ENCODE results near the gene SAMD8.
"Not testable (repeated sequence)": the region's sequence is repeated elsewhere in the genome, so short reads cannot be mapped to it uniquely, and the experiment has no call there.

SAMD8 gene

DNA sequence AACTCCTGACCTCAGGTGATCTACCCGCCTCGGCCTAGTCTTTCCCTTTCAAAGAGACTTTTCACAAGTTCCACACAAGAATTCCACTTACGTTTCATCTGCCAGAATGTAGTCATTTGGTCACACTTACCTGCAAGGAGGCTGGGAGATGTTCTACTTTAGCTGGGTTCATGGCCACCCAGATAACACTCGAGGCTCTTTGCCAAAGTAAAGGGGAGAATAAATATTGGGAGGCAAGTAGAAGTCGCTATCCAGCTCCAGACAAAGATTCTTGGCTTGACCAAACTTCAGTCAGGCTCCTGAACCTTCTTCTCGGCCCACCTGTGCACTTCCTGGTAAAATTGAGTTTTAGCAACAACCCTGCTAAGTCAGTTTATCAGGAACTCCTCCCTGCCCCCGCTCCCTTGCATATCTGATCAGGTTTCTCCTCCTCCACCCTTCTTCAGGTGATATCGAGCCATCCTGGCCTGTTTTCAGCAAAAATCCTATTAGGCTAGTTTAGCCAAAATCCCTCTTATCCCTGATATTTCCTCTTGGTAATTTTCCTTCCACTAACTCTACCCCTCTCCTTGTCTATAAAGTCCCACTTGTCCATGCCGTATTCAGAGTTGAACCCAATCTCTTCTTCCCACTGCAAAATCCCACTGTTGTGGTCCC, 25.1 kb upstream of the SAMD8 start:
- DNase-seq (ENCODE audit: low read depth in 2 of 2) = no peak

DNA sequence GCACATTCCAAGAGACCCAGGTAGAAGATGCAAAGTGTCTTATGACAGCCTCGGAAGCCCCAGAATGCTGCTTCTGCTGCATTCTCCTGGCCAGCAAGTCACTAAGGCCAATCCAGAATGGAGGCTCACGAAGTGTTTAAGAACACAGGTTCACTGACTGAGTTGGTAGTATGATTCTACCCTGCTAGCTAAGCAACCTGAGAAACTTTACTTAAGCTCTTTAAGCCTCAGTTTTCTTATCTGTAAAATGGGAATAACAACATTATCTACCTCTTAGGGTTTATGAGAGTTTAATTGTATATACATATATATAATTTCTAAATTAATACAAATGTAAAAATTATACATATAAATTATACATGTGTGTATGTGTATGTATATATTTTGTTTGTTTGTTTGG, 22.8 kb upstream of the SAMD8 start:
- no peak for DNase-seq (ENCODE audit: low read depth in 2 of 2)

DNA sequence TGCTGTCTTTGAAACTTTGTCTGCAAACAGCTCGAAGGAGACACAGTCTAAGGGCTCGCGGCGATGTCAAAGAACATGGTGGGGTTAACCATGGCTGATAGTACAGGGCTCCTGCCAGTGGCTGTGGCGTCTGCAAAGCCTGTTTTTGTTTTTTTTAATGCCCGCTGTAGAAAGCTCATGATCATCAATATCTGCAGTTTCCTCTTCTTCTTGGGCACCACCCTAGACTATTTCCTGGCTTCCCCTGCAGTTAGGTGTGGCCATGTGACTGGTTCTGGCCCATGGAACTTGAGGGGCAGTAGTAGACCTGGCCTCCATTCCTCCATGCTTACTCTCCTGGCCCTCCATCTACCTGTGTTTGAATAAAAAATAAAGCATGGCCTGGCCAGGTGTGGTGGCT, 21.8 kb upstream of the SAMD8 start:
- no peak for DNase-seq (ENCODE audit: low read depth in 2 of 2)

DNA sequence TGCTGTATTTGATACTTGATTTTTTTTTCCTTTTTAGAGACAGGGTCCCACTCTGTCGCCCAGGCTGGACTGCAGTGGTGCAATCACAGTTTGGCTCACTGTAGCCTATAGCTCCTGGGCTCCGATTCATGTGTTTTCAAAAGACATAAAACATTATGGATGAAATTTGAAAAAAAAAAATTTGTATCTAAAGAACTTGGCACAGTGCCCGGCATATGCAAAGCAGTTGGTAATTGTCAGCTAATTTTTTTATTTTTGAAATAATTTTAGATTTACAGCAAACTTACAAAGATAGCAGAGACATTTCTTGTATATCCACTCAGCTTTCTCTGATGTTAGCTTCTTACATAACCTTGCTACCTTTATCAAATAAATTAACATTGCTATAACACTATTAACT, 20.3 kb upstream of the SAMD8 start:
- DNase-seq (ENCODE audit: low read depth in 2 of 2) = no peak

DNA sequence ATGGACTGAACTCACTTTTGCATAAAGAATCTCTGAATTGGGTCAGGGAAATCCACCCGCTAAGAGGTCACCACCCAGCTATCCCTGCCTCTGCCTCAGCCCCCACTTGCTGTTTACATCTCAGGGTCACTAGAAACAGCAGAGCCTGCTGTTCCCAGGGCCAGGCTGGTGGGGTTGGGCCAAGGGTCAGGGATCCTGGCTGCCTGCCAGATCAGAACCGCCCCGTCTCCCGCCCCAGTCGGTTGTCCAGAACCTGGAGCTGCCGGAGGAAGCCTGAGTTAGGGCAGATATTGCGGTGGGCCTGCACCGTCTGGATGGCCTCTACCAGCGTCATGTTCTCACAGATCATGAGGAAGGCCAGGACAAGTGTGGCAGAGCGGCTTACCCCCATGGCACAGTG, 17.0 kb upstream of the SAMD8 start:
- no peak for DNase-seq (ENCODE audit: low read depth in 2 of 2)

DNA sequence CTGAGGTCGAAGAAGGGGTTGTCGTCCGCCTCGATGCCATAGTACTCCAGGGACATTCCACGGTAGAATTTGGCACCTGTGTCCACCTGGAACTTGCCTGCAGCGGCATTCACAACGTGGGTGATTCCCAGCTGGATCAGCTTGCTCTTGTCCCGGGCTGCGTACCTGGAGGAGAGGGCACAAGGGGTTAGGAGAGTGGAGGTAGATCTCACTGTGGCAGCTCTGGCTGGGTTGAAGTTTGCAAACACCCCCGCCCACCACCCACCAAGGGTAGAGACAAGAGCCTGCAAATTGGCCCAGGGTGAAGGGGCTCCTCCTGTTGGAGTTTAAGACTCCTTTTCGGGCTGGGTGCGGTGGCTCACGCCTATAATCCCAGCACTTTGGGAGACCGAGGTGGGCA, 15.8 kb upstream of the SAMD8 start:
- no peak for DNase-seq (ENCODE audit: low read depth in 2 of 2)

DNA sequence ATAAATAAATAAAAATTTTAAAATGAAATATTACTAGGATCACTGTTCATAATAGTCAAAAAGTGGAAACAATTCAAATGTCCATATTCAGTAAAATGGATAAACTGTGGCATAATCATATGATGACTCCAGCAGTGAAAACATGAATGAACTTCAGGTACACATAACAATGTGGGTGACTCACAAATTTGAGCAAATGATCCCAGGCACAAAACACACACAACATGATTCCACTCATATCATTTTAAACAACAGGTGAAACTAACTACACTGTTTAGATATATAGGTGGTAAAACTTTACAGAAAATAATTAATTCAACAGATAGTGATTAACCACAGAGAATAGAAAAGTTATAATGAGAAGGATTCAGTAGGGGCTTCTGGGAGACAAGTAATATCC, 14.7 kb upstream of the SAMD8 start:
- DNase-seq (ENCODE audit: low read depth in 2 of 2) = no peak

DNA sequence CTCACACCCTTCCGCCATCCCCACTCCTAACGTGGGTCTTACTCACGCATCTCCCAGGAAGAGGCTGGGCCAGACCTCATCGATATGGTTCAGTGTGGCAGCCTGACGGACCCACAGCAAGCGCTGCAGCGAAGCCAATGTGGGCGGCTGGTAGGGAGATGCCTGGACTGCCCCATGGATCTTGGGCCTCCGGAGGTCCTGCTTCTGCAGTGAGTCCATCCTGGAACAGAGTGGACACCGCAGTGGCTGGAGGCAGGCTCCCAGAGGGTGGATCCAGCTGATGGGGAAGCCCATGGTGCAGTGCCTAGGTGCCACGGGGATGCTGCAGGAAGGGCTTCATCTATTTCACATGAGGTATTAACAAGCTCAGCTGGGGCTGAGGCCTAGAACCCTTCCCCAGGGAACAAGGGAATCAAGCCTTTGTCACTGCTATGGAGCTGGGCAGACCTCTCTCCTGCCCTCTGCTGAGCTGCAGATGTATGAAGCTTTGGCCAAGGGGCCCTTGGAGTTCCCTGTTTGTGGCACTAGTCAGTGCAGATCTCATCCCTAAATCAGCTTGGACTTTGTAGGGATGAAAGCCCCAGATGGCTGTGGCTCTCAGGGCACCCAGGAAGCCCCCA, 13.7 kb upstream of the SAMD8 start:
- DNase-seq (ENCODE audit: low read depth in 2 of 2) = no peak

DNA sequence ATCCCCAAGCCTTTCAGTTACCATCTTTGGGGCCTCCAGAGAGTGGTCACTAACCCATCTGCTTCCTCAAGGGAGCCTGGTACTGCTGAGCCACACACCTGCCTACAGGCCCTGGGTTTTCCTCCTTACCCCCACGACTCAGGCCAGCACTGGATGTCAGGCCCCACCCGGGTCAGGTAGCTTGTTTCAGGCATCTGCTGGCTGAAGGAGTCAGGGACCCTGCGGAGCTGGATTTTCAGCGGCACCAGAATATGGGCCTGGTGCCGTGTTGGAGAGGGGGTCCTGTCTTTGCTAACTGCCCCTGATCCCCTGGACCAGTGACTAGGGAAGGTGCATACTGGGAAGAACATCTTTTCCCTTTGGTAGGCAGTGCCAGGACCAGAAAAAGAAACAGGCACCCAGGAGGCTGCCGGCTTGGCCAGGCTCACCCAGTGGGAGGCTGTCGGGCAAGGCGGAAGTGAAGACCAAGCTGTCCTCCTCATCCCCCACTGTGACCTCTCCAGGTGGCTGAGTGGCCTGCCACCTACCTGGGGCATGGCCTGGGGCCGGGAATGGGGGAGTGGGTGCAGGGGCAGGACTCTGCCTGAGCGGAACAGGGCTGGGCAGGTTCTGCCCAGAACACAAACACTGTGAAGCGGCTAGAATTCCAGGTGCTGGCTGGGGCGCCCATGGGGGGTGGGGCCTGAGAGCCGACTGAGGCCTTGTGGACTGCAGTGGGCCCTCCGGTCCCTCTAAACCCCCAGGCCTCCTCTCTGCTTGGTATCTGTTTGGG, 12.4 kb upstream of the SAMD8 start:
- DNase-seq (ENCODE audit: low read depth in 2 of 2) = no peak

DNA sequence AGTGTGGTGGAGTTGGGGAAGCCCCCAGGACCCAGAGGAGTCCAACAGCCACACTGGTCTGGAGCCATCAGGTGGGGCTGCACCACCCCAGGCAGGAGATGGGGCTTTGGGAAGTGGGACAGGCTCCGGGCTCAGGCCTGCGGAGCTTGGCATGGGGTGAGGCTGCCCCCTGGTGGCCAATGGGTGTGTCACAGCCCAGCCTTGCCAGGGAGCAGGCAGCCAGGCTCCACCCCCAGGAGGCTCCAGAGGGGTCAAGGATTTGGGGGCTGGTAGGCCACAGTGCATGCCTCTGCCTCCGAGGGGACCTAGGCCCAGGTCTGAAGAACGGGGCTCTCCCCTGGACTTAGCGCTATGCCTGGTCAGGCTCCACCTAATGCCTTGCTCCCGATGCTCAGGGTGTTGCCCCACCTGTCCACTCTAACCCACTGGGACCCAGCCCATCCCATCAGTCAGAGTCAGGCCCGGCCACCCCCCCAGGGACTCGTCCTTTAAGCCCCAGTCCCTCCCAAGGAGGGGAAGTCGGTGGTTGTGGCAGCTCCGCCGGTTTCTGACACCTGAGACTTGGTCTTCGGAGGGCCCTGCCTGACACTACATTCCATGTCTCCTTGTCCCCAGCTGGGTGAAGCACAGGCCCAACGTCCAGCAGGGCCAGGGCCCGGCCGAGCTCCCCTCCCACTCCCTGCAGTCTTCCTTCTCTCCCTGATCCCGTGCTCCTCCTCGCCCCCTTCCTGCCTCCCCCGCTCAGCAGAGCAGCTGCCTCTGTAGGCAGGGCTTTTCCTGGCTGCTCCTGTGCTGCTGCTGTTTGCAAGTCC, 11.3 kb upstream of the SAMD8 start:
- no peak for DNase-seq (ENCODE audit: low read depth in 2 of 2)

DNA sequence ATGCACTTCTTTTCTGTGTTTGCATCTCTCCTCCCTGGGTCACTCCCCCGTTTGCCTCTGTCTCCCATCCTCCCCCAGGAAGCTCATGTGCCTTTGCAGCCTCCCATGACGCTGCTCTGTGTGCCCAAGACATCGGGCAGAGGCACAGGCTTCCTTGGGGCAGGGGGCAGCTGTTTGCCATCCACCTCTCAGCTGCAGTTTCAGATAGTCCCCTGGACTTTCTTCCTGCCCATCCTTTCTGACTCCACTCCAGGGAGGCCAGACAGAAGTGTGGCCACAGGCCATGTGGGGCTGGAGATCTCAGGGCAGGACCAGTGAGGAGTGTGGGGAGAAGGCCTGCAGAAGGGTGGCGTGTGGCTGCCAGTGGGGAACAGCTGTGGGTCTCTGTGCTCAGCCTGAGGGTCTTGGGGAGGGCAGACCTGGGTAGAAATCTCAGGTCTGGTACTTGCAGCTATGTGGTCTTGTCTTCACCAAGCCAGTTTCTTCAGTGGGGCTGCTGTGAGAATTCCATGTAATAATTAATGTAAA, 10.6 kb upstream of the SAMD8 start:
- no peak for DNase-seq (ENCODE audit: low read depth in 2 of 2)

DNA sequence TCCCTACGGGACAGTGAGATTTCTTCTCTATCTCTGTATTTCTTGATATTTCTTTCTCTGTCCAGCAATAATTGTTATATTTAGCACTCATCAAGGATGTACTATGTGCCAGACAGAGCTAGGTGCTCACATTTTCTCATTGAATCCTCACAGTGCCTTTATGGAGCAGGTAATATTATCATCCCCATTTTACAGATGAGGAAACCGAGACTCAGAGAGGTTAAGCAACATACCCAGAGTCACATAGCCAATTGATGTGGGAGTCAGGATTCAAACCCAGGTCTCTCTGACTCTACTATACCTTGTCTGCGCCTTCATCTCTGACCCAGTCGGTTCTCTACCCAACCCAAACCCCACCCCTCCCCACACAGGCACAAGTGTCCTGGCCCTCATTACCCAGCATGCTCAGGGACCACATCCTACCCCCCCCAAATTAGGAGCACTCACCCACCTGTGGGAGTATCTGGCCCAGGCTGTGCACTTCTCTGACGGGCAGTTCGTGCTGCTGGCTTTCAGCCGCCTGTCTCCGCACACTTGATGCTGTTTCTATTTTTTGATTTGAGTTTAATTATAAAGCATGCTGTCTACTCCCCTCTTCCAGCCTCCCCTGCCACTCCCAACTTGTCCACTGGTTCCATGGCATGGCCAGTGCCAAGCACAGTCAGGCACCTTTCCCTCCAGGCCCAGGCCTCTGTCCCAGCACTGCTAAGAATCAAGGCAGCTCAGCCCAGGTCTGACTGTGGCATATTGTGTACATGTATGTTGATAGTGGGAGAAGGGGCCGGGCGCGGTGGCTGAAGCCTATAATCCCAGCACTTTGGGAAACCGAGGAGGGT, 9.8 kb upstream of the SAMD8 start:
- DNase-seq (ENCODE audit: low read depth in 2 of 2) = no peak

DNA sequence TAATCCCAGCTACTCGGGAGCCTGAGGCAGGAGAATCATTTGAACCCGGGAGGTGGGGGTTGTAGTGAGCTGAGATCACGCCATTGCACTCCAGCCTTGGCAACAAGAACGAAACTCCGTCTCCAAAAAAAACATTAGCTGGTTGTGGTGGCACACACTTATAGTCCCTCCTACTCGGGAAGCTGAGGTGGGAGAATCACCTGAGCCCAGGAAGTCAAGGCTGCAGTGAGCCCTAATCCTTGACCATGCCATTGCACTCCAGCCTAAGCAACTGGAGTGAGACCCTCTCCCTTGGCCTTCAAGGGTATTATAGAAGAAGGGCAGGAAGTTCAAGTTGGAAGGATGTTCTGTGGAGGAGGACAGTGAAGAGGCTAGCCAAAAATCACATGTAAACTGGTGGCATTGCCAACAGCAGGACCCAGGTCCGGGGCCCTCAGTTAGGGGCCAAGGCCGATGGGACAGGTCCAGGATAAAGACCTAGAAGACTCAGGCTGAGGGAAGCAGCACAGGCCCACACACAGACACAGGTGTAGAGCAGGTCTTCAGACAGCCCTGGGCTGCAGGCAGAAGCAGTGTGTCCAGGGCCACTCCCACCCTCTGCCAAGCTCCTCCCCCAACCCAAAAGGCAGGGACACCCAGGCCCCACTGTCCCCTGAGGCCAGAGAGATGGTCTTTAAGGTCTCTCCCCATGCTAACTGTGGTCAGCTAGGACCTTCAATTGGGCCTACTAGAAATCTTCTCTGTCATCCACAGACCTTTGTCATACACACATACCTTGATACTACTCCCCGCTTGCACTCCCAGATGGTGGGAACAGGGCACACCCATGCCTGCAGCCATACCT, 8.4 kb upstream of the SAMD8 start:
- DNase-seq (ENCODE audit: low read depth in 2 of 2) = no peak

DNA sequence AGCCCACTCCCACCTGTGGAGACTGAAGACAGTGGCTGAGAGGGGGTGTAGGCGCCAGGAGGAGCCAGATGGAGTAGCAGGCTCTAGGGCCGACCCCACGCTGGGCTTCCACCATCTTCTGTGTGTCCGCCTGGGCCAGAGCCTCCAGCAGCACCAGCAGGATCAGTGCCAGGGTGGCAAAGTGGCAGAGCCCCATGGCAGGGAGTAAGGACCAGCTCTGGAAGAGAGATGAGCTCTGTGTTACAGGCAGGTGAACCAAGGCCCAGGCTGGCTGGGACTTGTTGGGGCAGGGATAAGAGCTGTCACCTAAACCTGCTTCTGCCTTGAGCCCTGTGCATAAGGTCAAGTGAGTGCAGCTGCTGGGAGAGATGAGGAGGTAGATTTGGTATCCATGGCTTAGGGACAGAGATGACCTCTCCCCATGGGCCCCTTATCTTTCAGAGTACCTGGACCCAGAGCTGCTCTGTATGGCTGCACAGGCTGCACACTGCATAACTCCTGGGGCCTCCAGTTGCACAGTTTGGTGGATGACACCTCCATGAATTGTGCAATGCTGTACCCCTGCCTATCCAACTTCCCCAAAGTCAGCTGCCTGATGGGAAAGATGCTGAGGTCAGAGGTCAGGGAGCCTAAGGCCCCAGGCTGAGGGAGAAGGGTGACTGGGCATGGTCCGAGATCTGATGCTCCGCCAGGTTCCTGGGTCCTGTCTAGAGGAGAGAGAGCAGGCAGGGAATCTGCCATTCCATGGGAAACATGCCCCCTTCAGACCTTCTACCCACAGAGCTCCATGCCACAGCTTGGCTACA, 7.4 kb upstream of the SAMD8 start:
- no peak for DNase-seq (ENCODE audit: low read depth in 2 of 2)

DNA sequence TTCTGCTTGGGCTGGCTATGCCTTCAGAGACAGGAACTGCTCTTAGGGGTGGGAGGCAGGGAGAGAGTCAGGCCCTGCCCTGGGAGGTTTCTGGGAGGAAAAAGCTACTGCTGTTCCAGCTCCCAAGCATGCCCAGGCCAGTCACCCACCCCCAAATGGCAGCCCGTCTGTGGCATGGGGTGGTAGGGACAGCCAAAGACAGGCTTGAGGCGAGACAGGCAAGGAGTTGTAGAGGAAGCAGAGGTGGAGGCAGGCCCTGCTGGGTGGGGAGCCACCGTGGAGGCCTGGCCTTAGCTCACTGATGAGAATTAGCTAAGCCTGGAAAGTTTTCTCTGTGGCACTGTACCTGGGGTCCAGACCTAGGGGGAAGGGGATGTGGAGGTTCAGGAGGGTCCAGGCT, 6.6 kb upstream of the SAMD8 start:
- DNase-seq (ENCODE audit: low read depth in 2 of 2) = no peak

DNA sequence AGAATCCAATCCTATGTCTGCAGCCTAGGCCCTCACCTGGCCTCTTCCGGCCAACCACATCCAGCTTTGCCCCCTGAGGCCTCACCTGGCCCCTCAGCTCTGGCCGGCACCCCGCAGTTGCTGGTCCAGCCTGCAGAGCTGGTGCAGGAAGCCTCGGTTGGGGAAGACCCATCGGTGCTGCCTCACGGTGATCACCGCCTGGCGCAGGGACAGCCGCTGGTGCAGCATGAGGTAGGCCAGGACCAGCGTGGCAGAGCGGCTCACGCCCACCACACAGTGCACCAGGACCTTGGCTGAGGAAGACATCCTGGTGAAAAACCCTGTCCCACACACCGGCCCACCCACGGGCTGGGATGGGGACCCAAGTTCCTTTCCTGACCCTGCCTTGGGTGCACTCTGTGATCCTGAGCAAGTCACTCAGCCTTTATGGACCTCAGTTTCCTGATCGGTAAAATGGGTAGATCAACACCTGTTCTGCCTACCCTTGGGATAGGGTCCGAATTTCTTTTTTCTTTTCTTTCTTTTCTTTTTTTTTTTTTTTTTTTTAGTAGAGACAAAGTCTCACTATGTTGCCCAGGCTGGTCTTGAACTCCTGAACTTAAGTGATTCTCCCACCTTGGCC, 5.8 kb upstream of the SAMD8 start:
- no peak for DNase-seq (ENCODE audit: low read depth in 2 of 2)

DNA sequence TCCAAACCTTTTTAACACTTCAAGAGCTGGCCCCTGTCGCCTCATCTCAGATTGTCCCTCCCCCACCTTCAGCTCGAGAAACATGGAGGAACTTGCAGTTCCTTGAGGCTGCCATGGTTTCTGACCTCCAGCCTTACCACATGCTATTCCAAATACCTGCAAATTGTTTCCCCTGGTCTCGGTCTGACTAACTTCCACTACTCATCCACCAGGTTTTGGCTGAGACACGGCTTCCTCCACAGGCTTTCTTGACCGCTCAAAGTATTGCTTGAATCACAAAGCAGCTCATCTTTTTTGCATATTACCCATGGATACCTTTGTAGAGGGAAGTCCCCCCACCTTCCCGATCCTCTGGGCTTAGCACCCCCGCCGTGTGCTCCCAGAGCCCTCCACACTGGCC, 5.2 kb upstream of the SAMD8 start:
- no peak for DNase-seq (ENCODE audit: low read depth in 2 of 2)

DNA sequence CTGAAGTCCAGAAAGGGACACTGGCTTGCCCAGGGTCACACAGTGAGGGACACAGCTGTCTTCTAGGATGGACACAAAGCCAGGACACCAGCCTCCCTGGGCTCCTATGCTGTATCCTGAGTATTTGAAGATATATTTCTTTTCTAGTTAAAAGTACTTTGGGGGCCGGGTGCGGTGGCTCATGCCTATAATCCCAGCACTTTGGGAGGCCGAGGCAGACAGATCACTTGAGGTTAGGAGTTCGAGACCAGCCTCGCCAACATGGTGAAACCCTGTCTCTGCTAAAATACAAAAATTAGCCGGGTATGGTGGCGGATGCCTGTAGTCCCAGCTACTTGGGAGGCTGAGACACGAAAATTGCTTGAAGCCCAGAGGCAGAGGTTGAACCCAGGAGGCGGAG, 4.6 kb upstream of the SAMD8 start:
- DNase-seq (ENCODE audit: low read depth in 2 of 2) = not testable (repeated sequence)
